SJCRH30 (cell line): ENCODE data around the gene UMOD. TPM values are rescaled to one million over a fixed set of nuclear protein-coding genes. Genes with fewer than 3 reads are reported as not detected.

ENCODE experiments used
- DNase-seq, 2 experiments: peaks; one replicate each; pipeline ENCODE4 v3.0.0-alpha.2; 2015 to 2020
- H3K27ac ChIP-seq: fragments of 250-450 bp; sonication (Bioruptor Pico); 2 replicates; pipeline ENCODE4 v1.5.1; 2020; ENCODE audit warnings: mild to moderate bottlenecking, moderate library complexity
- H3K27me3 ChIP-seq: fragments of 250-450 bp; sonication (Bioruptor Pico); 2 replicates; pipeline ENCODE4 v1.5.1; 2020; ENCODE audit warnings: mild to moderate bottlenecking, moderate library complexity
- H3K36me3 ChIP-seq: fragments of 250-450 bp; sonication (Bioruptor Pico); 2 replicates; pipeline ENCODE4 v1.5.1; 2020; ENCODE audit warnings: mild to moderate bottlenecking, moderate library complexity
- H3K4me1 ChIP-seq: fragments of 250-450 bp; sonication (Bioruptor Pico); 2 replicates; pipeline ENCODE4 v1.5.1; 2020; ENCODE audit warnings: mild to moderate bottlenecking, moderate library complexity
- H3K4me3 ChIP-seq: fragments of 250-450 bp; sonication (Bioruptor Pico); 2 replicates; pipeline ENCODE4 v1.5.1; 2020; ENCODE audit warnings: mild to moderate bottlenecking, moderate library complexity
- H3K9me3 ChIP-seq: fragments of 250-450 bp; sonication (Bioruptor Pico); replicated peaks from 2 replicates; pipeline ENCODE4 v1.5.1; 2020; ENCODE audit warnings: mild to moderate bottlenecking, moderate library complexity
- total RNA-seq: library from RNA; depleted of rRNA; stranded (reverse); fragments of >200 nt; shearing (Covaris generic); gene quantifications from 2 replicates; pipeline ENCODE4 v1.2.3, GENCODE V29; 2014; rRNA removed

Gene UMOD
- not detected in 2 replicates for total RNA-seq

- H3K4me3 ChIP-seq = no peak within 1 kb of the TSS
These were observed at the start of gene UMOD for GRCh38 chr16:20352615-20353014. Gene UMOD, minus strand, starts transcription at chr16:20352715. Its CDS starts 1,978 bp downstream, at chr16:20350737.

GRCh38 chr16:20401475-20402016 lies 49.0 kb upstream of the UMOD start:
- Histone ChIP-seq H3K36me3 (no peaks in the 10 kb centered on the region), H3K27me3 (no peaks in the 10 kb centered on the region), H3K9me3 (no peaks in the 10 kb centered on the region), H3K4me1 (no peaks in the 10 kb centered on the region), H3K4me3 (no peak overlapping the region), H3K27ac (no peak overlapping the region)
- no peak for DNase-seq

More at GRCh38 chr16:20352615-20353014, at the start of gene UMOD:
- H3K36me3 ChIP-seq = no peaks in the 10 kb centered on the region
- H3K27me3 ChIP-seq = no peaks in the 10 kb centered on the region
- H3K9me3 ChIP-seq = no peaks in the 10 kb centered on the region
- DNase-seq = no peak
- H3K27ac ChIP-seq = no peak within 1 kb of the TSS
- H3K4me1 ChIP-seq = no peaks in the 10 kb centered on the region

- H3K36me3 ChIP-seq = no peaks in the 10 kb centered on the region
- H3K4me1 ChIP-seq = no peaks in the 10 kb centered on the region
- no peak overlapping the region for H3K4me3 ChIP-seq
- no peaks in the 10 kb centered on the region for H3K27me3 ChIP-seq
- no peaks in the 10 kb centered on the region for H3K9me3 ChIP-seq
- DNase-seq = no peak
- no peak overlapping the region for H3K27ac ChIP-seq
These were observed 48.6 kb upstream of the UMOD start for GRCh38 chr16:20401066-20401465.

GRCh38 chr16:20399185-20399584 lies 46.7 kb upstream of the UMOD start:
- H3K27me3 ChIP-seq = no peaks in the 10 kb centered on the region
- no peaks in the 10 kb centered on the region for H3K36me3 ChIP-seq
- no peak overlapping the region for H3K4me3 ChIP-seq
- no peak overlapping the region for H3K27ac ChIP-seq
- DNase-seq = no peak
- no peaks in the 10 kb centered on the region for H3K4me1 ChIP-seq
- no peaks in the 10 kb centered on the region for H3K9me3 ChIP-seq

- DNase-seq = no peak
- Histone ChIP-seq H3K36me3 (no peaks in the 10 kb centered on the region), H3K9me3 (no peaks in the 10 kb centered on the region), H3K27ac (no peak overlapping the region), H3K4me3 (no peak overlapping the region), H3K27me3 (no peaks in the 10 kb centered on the region), H3K4me1 (no peaks in the 10 kb centered on the region)
These were observed 46.1 kb upstream of the UMOD start for GRCh38 chr16:20398603-20399002.

GRCh38 chr16:20397468-20398074 lies 45.1 kb upstream of the UMOD start:
- H3K4me1 ChIP-seq = no peaks in the 10 kb centered on the region
- H3K27me3 ChIP-seq = no peaks in the 10 kb centered on the region
- no peaks in the 10 kb centered on the region for H3K36me3 ChIP-seq
- no peak overlapping the region for H3K27ac ChIP-seq
- H3K4me3 ChIP-seq = no peak overlapping the region
- no peak for DNase-seq
- H3K9me3 ChIP-seq = no peaks in the 10 kb centered on the region

GRCh38 chr16:20396846-20397467 lies 44.4 kb upstream of the UMOD start:
- no peaks in the 10 kb centered on the region for H3K9me3 ChIP-seq
- H3K27ac ChIP-seq = no peak overlapping the region
- DNase-seq = no peak
- no peak overlapping the region for H3K4me3 ChIP-seq
- no peaks in the 10 kb centered on the region for H3K27me3 ChIP-seq
- H3K36me3 ChIP-seq = no peaks in the 10 kb centered on the region
- no peaks in the 10 kb centered on the region for H3K4me1 ChIP-seq

- H3K4me3 ChIP-seq = no peak overlapping the region
- no peaks in the 10 kb centered on the region for H3K36me3 ChIP-seq
- no peaks in the 10 kb centered on the region for H3K4me1 ChIP-seq
- no peak overlapping the region for H3K27ac ChIP-seq
- DNase-seq = no peak
- H3K27me3 ChIP-seq = no peaks in the 10 kb centered on the region
- no peaks in the 10 kb centered on the region for H3K9me3 ChIP-seq
These were observed 43.4 kb upstream of the UMOD start for GRCh38 chr16:20395946-20396345.

- Histone ChIP-seq H3K9me3 (no peaks in the 10 kb centered on the region), H3K27ac (no peak overlapping the region), H3K4me3 (no peak overlapping the region), H3K36me3 (no peaks in the 10 kb centered on the region), H3K4me1 (no peaks in the 10 kb centered on the region), H3K27me3 (no peaks in the 10 kb centered on the region)
- DNase-seq = no peak
These were observed 41.5 kb upstream of the UMOD start for GRCh38 chr16:20393801-20394577.

- Histone ChIP-seq H3K4me1 (no peaks in the 10 kb centered on the region), H3K36me3 (no peaks in the 10 kb centered on the region), H3K27ac (no peak overlapping the region), H3K9me3 (no peaks in the 10 kb centered on the region), H3K4me3 (no peak overlapping the region), H3K27me3 (no peaks in the 10 kb centered on the region)
- DNase-seq = no peak
These were observed 38.5 kb upstream of the UMOD start for GRCh38 chr16:20391045-20391444.

GRCh38 chr16:20388854-20389253 lies 36.3 kb upstream of the UMOD start:
- no peak overlapping the region for H3K4me3 ChIP-seq
- H3K4me1 ChIP-seq = no peaks in the 10 kb centered on the region
- no peaks in the 10 kb centered on the region for H3K27me3 ChIP-seq
- DNase-seq = no peak
- H3K27ac ChIP-seq = no peak overlapping the region
- H3K36me3 ChIP-seq = no peaks in the 10 kb centered on the region
- H3K9me3 ChIP-seq = no peaks in the 10 kb centered on the region

- no peaks in the 10 kb centered on the region for H3K9me3 ChIP-seq
- H3K27ac ChIP-seq = no peak overlapping the region
- H3K4me1 ChIP-seq = no peaks in the 10 kb centered on the region
- no peak overlapping the region for H3K4me3 ChIP-seq
- no peaks in the 10 kb centered on the region for H3K27me3 ChIP-seq
- no peak for DNase-seq
- H3K36me3 ChIP-seq = no peaks in the 10 kb centered on the region
These were observed 35.5 kb upstream of the UMOD start for GRCh38 chr16:20387978-20388377.

- DNase-seq = peak; percentile 23 to 70
- Histone ChIP-seq H3K4me3 (no peak overlapping the region), H3K27me3 (no peaks in the 10 kb centered on the region), H3K4me1 (no peaks in the 10 kb centered on the region), H3K9me3 (no peaks in the 10 kb centered on the region), H3K36me3 (no peaks in the 10 kb centered on the region), H3K27ac (no peak overlapping the region)
These were observed 33.6 kb upstream of the UMOD start for GRCh38 chr16:20385844-20386832.
